Caco-2 (cell line): ENCODE results near the gene CHIC2. TPM values are rescaled to one million over a fixed set of nuclear protein-coding genes. Genes with fewer than 3 reads are reported as not detected.

ENCODE experiments used
- BruUV-seq: library from RNA; stranded (reverse); fragments of 400-500 nt; replicated peaks from 2 replicates; lab custom pipeline; 2021; lab: Mats Ljungman, UMichigan
- CTCF ChIA-PET: fragments of 300-600 bp; sonication (Branson Sonifier 250); formaldehyde crosslinking; loops from one replicate; lab custom pipeline; 2022; ENCODE audit warnings: antibody characterized with exemption; lab: Charles Lee
- POLR2A ChIA-PET: fragments of 300-600 bp; sonication (Branson Sonifier 250); formaldehyde crosslinking; loops from one replicate; lab custom pipeline; 2022; ENCODE audit warnings: antibody characterized with exemption; lab: Charles Lee
- DNase-seq, 2 experiments: peaks; one replicate each; pipeline versions ENCODE4 v3.0.0 to v3.0.0-alpha.2; 2020 to 2022
- H3K27me3 ChIP-seq: replicated peaks from 2 replicates; pipeline ENCODE4 v1.6.0; 2011; ENCODE audit warnings: low read length; ENCODE audit not compliant: control insufficient read depth, insufficient read depth
- H3K36me3 ChIP-seq: 2 replicates; pipeline ENCODE4 v1.5.1; 2011; ENCODE audit warnings: low read length; ENCODE audit not compliant: control insufficient read depth, insufficient read depth
- H3K4me1 ChIP-seq: fragments of 250-450 bp; sonication (Bioruptor Pico); 2 replicates; pipeline ENCODE4 v1.5.1; 2020; ENCODE audit warnings: mild to moderate bottlenecking
- H3K4me3 ChIP-seq: 2 replicates; pipeline ENCODE4 v1.5.1; 2011; ENCODE audit warnings: low read depth, mild to moderate bottlenecking, control low read depth, low read length
- H3K9me3 ChIP-seq: fragments of 250-450 bp; sonication (Bioruptor Pico); 2 replicates; pipeline ENCODE4 v1.5.1; 2020; ENCODE audit warnings: mild to moderate bottlenecking, moderate library complexity
- H3K27ac Mint-ChIP-seq: one replicate; pipeline ENCODE4 v1.8.0; 2022; ENCODE audit warnings: mixed read lengths; ENCODE audit not compliant: unreplicated experiment
- H3K27me3 Mint-ChIP-seq: one replicate; pipeline ENCODE4 v1.8.0; 2022; ENCODE audit warnings: mixed read lengths; ENCODE audit not compliant: insufficient read depth, unreplicated experiment
- H3K36me3 Mint-ChIP-seq: one replicate; pipeline ENCODE4 v1.8.0; 2022; ENCODE audit warnings: mild to moderate bottlenecking, mixed read lengths; ENCODE audit not compliant: insufficient read depth, unreplicated experiment
- H3K4me1 Mint-ChIP-seq: one replicate; pipeline ENCODE4 v1.8.0; 2022; ENCODE audit warnings: low read depth, mixed read lengths; ENCODE audit not compliant: unreplicated experiment
- H3K4me3 Mint-ChIP-seq: one replicate; pipeline ENCODE4 v1.8.0; 2022; ENCODE audit warnings: mild to moderate bottlenecking, moderate library complexity, mixed read lengths; ENCODE audit not compliant: unreplicated experiment
- H3K9me3 Mint-ChIP-seq: one replicate; pipeline ENCODE4 v1.8.0; 2022; ENCODE audit warnings: mixed read lengths; ENCODE audit not compliant: unreplicated experiment
- CTCF ChIP-seq, 2 experiments: fragments of 200-600 bp in 1 of 2; IDR thresholded peaks; 1 replicate in 1 of 2; 2 replicates in 1 of 2; pipeline versions ENCODE4 v1.5.1 to v1.8.0; 2011 to 2022; ENCODE audit warnings: antibody characterized with exemption in 1 of 2, control low read depth in 1 of 2, inconsistent platforms in 1 of 2, low read depth in 1 of 2, low read length in 1 of 2, mild to moderate bottlenecking in 1 of 2, moderate library complexity in 1 of 2; ENCODE audit not compliant: insufficient read depth in 1 of 2, severe bottlenecking in 1 of 2, unreplicated experiment in 1 of 2
- intact Hi-C: fragments of 100-400 bp; cut with micrococcal nuclease; formaldehyde crosslinking; loops from one replicate; pipeline ENCODE4 v1.10.0; 2022; ENCODE audit not compliant: unreplicated experiment
- total RNA-seq: library from RNA; stranded (reverse); gene quantifications from 2 replicates; pipeline ENCODE4 v1.2.3, GENCODE V29; 2022

The CHIC2 gene
- total RNA-seq, 1 experiment from 2014 or later, result 30.0 TPM

- Mint-ChIP-seq H3K4me1 (peaks cover 33% of the 10 kb centered on the region), H3K4me3 (no peak overlapping the region), H3K36me3 (no peaks in the 10 kb centered on the region), H3K27me3 (no peaks in the 10 kb centered on the region), H3K9me3 (no peaks in the 10 kb centered on the region), H3K27ac (no peak overlapping the region)
- ChIA-PET POLR2A (no interaction called here), CTCF (no interaction called here)
- Histone ChIP-seq H3K27me3 (no peaks in the 10 kb centered on the region), H3K4me1 (peaks cover 26% of the 10 kb centered on the region), H3K9me3 (no peaks in the 10 kb centered on the region), H3K4me3 (no peak overlapping the region), H3K36me3 (no peaks in the 10 kb centered on the region)
- intact Hi-C loops, result loop anchor here (5.0 kb wide), 1 partner anchor 153 kb away; no protein-coding TSS in a partner anchor
- no TSS peak for BruUV-seq
- no peak for DNase-seq
- TF ChIP-seq CTCF (IDR thresholded peaks at IDR 0.05; ENCODE audit: insufficient read depth in 1 of 2, low read depth in 1 of 2, low read length in 1 of 2, severe bottlenecking in 1 of 2, unreplicated experiment in 1 of 2), result no peak
Measured at GRCh38 chr4:54060116-54060515, 4.3 kb downstream of the CHIC2 start.

- intact Hi-C loops, result no loop called here
Measured at GRCh38 chr4:54058171-54058570, 6.2 kb downstream of the CHIC2 start.

GRCh38 chr4:54056360-54056759 is 8.0 kb downstream of the CHIC2 start:
- BruUV-seq, result no TSS peak
- H3K4me1 ChIP-seq, result peaks cover 37% of the 10 kb centered on the region
- DNase-seq, result no peak
- POLR2A ChIA-PET, result no interaction called here
- no peak for TF ChIP-seq CTCF (IDR thresholded peaks at IDR 0.05; ENCODE audit: insufficient read depth in 1 of 2, low read depth in 1 of 2, low read length in 1 of 2, severe bottlenecking in 1 of 2, unreplicated experiment in 1 of 2)
- H3K27me3 ChIP-seq, result no peaks in the 10 kb centered on the region
- H3K27ac Mint-ChIP-seq, result no peak overlapping the region
- no peaks in the 10 kb centered on the region for H3K36me3 ChIP-seq
- peaks cover 45% of the 10 kb centered on the region for H3K4me1 Mint-ChIP-seq
- CTCF ChIA-PET, result no interaction called here
- H3K36me3 Mint-ChIP-seq, result no peaks in the 10 kb centered on the region
- H3K9me3 Mint-ChIP-seq, result no peaks in the 10 kb centered on the region
- no peaks in the 10 kb centered on the region for H3K27me3 Mint-ChIP-seq
- H3K4me3 Mint-ChIP-seq, result no peak overlapping the region
- intact Hi-C loops, result no loop called here
- no peak overlapping the region for H3K4me3 ChIP-seq
- no peaks in the 10 kb centered on the region for H3K9me3 ChIP-seq

More at GRCh38 chr4:54058171-54058570, 6.2 kb downstream of the CHIC2 start:
- BruUV-seq, result no TSS peak
- no peaks in the 10 kb centered on the region for H3K36me3 ChIP-seq
- no peak overlapping the region for H3K4me3 ChIP-seq
- H3K4me3 Mint-ChIP-seq, result no peak overlapping the region
- no peaks in the 10 kb centered on the region for H3K27me3 ChIP-seq
- TF ChIP-seq CTCF (IDR thresholded peaks at IDR 0.05; ENCODE audit: insufficient read depth in 1 of 2, low read depth in 1 of 2, low read length in 1 of 2, severe bottlenecking in 1 of 2, unreplicated experiment in 1 of 2), result no peak
- no peaks in the 10 kb centered on the region for H3K9me3 ChIP-seq
- peaks cover 25% of the 10 kb centered on the region; the same call in 1 of the 2 replicates for H3K4me1 ChIP-seq
- DNase-seq, result no peak
- H3K36me3 Mint-ChIP-seq, result no peaks in the 10 kb centered on the region
- peaks cover 42% of the 10 kb centered on the region for H3K4me1 Mint-ChIP-seq
- no peak overlapping the region for H3K27ac Mint-ChIP-seq
- H3K27me3 Mint-ChIP-seq, result no peaks in the 10 kb centered on the region
- CTCF ChIA-PET, result no interaction called here
- no peaks in the 10 kb centered on the region for H3K9me3 Mint-ChIP-seq
- POLR2A ChIA-PET, result no interaction called here
